NB4 (cell line): ENCODE measurements around the gene UBA3.

Experiments used
- CTCF ChIP-seq: IDR thresholded peaks from one replicate; pipeline ENCODE4 v1.5.1; 2012; ENCODE audit warnings: low read depth, low read length
- MAX ChIP-seq: IDR thresholded peaks from 2 replicates; pipeline ENCODE4 v1.6.1; 2011; ENCODE audit warnings: low read depth, low read length
- MYC ChIP-seq: IDR thresholded peaks from 2 replicates; pipeline ENCODE4 v1.6.1; 2011; ENCODE audit warnings: low read depth, low read length
- POLR2A ChIP-seq: IDR thresholded peaks from 2 replicates; pipeline ENCODE4 v1.6.1; 2011; ENCODE audit warnings: mild to moderate bottlenecking; ENCODE audit not compliant: insufficient read length; ENCODE audit errors: extremely low read depth

GRCh38 chr3:69119138-69119537 is 39.0 kb upstream of the UBA3 start:
- TF ChIP-seq POLR2A (no peak), CTCF (no peak), MAX (no peak), MYC (no peak)
